Uterus (tissue), 2 donors: ENCODE data around the gene HNRNPC.

Experiments used
- CTCF ChIP-seq, 4 experiments: fragments of 200-600 bp in 2 of 4; fragments of 450-650 bp in 2 of 4; sonication (generic) in 2 of 4; IDR thresholded peaks; one replicate each; pipeline ENCODE4 v1.5.1; 2016 to 2019; ENCODE audit warnings: antibody characterized with exemption in 4 of 4, mild to moderate bottlenecking in 2 of 4, moderate library complexity in 1 of 4
- POLR2A ChIP-seq, 2 donors: fragments of 450-650 bp; IDR thresholded peaks; one replicate each; pipeline ENCODE4 v1.6.1; 2016; ENCODE audit warnings: antibody characterized with exemption in 2 of 2, mild to moderate bottlenecking in 1 of 2, moderate library complexity in 1 of 2

GRCh38 chr14:21163871-21164291 is 105.4 kb downstream of the HNRNPC start:
- TF ChIP-seq CTCF (IDR thresholded peaks at IDR 0.05) (no peak), POLR2A (IDR thresholded peaks at IDR 0.05) (no peak)
